GM18870 (cell line): ENCODE measurements around the gene TCF20.

Source experiments
- ATAC-seq: cut with Tn5 transposase; IDR thresholded peaks from one replicate; pipeline ENCODE4 v1.9.1; 2021; ENCODE audit warnings: moderate library complexity; ENCODE audit not compliant: unreplicated experiment

The TCF20 gene

DNA sequence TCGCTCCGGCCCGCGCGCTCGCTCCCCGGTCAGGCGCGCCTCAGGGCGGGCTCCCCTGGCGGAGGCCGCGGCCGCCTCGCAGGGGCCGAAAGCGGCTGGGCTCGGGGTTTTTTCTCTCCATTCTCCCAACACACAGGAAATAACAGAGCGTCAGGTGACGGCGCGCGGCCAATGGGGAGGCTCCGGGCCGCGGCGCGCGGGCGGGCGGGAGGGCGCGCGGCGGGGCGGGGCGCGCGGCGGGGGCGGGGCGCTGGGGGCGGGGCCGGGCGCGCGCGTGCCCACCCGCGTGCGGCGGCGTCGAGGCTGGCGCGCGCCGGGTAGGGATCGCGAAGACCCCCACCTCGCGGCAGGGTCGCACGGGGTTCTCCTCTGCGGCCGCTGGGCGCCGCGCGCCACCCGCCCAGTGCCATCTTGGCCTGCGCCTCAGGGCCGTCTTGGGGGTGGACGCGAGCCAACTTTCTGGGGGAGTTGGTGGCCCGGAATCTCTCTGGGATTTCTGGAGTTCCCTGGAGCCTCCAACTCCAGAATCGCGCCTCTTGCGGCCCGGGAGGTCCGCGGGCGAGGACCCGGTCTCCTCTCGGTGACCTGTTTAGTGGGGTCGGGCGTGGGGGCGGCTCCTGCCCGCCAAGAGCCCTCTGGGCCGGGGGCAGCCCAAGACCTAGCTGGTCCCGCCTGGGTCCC lies at the start of gene TCF20:
Gene TCF20 (minus strand): TSS at position 144 of the 681 bp plus-strand sequence. CDS start 55,348 bp downstream, outside the sequence.
- ATAC-seq: peak; percentile 53

DNA sequence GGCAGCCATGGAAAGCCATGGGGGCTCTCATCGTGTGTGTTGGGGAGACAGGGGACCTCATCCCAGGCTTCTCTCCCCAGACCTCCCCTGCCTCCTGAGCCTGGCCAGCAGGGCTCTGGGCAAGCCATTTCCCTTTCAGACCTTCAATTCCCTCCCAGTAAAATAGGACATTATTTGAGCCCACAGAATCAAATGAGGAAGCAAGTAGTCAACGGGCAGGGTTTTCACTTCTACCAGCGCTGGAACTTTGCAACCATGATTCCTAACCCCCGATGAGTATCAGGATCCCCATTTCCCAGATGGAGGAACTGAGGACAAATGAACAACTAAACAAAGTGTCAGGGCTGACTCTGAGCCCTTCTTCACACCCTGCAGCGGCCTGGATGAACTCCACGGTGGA lies 48.9 kb upstream of the TCF20 start:
- no peak for ATAC-seq

DNA sequence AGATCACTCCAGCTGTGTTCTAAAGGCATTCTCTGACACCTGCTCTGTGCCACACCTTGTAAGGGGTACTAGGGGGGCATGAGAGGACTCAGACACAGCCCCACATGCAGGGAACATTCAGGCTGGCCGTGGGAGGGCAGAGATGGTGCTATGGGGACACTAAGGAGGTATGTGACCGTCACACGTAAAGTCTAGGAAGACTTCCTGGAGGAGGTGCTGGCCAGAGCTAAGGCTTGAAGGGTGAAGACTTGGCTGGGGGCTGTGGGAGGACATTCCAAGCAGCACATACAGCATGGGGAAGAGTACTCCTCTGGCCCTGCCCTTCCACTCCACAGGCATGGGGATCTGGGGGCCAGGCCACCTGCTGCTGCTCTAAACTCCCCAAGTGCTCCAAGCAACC lies 48.5 kb upstream of the TCF20 start:
- ATAC-seq: no peak

DNA sequence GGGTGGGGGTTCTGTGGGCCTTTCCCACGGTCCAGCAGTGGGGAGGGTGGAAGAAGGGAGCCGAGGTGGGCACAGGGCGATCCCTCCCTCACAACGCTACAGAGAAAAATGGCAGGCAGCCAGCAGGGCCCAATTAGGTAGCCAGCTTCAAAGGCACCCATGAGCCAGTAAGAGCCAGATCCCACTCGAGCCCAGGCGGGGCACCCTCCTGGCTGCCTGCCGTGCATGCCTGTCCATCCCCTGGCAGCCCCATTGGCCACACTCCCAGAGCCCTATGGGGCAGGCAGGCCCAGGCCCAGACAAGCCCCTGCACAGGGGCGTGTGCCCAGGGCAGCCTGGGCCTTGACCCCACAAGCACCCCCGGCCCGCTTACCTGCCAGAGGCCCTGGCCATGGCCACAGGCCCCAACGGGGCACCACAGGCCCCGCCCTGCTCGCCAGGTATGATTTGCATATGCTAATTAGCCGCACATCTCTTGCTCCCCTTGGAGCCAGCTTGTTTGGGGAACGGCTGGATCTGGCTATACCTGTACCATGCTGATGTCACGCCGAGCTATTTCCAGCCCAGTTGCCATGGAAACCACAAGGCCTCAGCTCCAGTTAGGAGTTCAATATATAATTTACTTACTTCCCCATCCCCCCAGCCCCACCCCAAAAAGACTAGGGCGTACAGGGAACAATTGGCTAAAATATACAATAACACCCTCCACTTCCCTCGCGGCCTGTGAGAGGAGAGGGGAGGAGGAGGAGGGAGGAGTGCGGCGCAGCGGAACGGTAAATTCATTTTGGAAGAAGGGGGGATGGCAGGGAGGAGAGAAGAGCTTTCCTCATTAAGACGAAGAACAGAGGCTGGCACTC lies 47.5 kb upstream of the TCF20 start:
- ATAC-seq: no peak

DNA sequence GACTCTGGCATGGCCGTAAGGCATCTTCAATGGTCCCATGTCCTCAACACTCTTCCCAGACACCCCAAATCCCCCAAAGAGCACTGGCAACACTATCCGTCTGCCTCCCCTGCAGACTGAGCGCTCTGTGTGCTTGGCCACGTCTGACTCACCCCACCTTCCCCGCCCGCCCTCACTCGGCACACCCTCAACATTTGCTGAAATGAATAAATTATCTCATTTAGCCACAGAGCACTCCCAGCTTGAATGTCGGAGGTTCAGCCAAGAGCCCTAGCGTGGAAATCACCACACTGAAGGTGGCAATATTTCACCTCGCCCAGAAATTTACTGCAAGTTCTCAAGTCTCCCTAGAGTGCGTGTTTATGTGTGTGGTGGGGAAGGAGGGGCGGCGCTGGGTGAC lies 46.6 kb upstream of the TCF20 start:
- ATAC-seq: no peak

DNA sequence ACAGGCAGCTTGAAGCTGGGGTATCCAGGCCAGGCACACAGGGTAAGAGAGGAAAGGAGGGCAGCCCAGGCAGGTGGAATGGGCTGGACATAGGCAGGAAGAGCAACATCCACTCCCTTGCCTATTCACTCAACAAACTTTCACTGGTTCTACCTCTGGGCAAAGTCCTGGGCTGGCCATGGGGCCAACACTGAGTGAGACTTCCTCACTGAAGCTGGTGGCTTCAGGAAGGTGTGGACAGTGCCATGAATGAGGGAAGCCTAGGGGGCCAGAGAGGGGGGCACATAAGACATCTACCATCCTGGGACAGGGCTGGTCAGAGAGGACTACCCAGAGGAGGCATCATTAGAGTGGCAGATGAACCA lies 44.9 kb upstream of the TCF20 start:
- ATAC-seq: no peak

DNA sequence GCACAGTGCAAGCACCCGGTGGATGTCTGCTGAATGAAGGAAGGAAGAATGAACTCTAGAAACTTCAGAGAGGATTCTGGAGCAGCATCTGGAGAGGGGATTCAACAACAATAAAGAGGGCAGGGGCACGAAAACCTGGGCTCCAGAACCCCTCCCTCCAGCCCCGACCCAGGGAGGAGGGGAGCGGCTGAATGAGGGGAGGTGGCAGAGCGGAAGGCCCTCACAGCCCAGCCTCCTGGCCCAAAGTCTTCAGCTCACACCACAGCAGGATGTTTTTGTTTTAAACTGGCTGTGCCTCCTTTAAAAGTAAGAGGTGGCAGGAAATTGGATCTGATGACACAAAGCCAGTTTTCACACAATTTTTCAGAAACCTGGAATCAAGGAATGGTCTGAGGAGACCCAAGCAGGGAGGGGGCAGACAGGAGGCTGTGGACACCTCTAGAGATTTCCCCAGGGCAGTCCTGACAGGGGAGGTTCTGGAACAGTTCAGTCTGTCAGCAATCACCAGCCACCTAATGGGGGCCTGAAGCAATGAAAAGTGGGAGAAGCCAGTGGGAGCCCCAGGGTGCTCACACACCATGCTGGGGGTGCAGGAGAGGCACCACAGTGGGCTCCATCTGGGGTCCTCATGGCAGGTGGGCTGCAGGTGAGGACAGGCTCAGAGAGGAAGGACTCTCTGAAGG lies 44.4 kb upstream of the TCF20 start:
- ATAC-seq: no peak

DNA sequence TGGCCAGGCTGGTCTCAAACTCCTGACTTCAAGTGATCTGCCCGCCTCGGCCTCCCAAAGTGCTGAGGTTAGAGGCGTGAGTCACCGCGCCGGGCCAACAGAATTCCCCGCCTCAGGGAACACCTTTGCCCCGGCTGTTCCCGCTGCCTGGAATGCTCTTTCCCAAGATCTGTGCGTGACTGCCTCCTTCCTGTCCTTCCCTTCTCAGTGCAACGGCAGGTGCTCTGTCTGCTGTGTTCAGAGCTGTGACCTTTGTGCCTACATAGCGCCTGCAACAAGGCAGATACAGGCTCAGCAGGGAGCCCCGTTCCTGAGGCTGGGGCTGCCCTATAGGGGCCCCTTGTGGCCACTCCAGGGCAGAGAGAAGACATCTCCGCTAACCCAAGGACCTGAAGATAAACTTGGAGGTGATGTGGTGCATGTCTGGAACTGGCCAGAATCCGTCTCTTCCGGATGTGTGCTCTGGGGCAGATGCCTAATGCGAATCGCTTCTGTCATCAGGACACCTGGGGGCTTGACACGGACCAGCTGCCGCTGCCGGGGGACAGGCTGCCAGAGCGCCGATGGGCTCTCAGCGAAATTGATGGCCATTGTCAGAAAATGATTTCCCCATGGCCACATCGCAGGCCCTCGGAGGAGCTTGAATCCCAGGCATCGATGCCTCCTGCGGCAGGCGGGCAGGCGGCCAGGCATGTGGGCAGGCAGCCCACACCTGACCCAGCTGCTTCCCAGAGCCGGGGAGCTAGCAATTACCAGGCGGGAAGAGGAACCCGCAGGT lies 43.5 kb upstream of the TCF20 start:
- ATAC-seq: no peak

DNA sequence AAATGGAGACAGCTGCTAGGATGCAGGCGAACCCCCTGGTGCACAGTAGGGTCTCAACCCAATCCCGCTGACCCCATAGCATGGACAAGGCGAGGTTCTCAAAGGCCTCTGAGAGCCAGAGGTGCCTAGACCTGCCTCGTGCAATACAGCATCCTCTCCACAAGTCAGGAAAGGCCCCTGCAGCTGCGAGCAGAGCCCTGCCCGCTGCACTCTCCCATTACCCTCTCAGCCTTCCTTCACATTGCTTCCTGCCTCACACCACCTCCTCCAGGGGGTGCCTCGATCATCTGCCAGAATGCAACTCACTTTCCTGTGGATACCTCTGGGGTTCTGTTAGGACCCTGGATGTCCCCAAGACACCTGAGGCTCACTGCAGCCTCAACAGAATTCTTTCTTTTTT lies 42.8 kb upstream of the TCF20 start:
- ATAC-seq: no peak

DNA sequence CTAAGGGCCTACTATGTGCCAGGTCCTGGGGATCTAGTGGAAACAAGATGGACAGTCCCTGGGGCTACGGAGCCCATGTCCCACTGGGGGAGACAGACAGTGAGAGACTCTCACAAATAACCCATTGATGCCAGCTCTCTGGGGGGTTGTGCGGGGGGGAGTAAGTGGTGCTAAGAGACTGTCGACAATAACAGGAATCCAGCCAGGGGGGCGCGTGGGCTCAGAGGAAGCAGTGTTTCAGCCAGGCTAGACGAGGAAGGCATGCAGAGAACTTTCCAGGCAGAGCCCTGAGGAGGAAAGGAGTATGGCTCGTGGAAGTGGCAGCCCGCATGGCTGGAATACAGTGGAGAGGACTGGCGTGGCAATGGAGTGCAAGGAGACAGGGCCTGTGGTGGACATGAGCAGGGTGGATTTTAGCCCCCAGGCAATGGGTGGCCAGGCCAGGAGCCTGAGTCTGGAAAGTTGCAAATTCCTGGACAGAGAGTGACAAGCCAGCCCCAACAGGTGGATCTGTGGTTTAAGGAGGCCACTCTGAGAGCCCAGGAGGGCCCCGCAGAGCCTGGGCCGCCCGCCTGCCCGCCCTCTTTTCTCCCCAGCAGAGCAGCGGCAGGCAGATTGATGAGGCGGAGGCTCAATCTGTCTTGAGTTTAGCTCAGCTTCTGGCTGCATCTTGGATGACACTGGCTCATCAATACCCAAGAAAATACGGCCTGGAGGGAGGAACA lies 40.0 kb upstream of the TCF20 start:
- no peak for ATAC-seq

DNA sequence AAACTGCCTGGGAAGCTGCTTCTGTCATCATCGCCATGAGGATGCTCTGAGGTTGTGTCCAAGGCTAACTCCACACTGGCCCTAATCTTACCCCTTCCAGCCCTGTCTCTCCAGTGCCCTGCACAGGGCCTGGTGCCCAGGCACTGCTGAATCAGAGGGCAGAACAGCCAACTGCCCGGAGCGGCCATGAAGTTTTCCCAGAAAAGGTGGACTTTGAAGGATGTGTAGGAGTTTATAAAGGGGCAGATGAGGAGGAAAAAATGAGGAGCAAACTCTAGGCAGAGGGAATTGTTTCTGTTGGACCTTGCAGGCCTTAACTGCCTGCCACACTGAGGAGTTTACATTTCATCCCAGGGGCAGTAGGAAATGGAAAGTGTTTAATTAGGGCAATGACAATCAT lies 39.4 kb upstream of the TCF20 start:
- no peak for ATAC-seq

DNA sequence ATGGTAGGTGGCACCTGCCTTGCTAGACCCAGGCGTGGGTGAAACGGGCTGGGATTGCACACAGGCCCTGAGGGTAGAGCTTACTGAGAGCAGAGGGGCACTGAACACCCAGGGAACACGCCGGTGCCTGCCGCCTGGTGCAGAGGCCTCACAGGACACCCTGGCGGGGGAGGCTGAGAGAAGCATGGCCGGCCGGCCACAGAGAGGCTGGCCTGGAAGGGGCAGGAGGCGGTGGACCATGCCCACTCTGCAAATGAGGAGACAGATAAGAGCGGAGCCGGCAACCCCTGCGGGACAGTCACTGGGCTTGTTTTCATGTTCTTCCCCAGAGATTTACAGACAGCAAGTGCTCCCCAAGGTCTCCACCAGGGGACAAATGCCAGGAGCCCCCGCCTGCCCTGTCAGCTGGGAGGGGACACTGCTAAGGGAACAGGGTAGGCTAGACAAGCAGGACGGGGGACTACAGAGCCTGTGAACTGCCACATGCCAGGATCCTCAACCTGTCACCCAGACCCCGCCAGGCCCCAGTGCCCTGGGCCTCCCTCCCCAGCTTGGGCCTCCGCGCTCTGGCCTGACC lies 38.5 kb upstream of the TCF20 start:
- no peak for ATAC-seq

DNA sequence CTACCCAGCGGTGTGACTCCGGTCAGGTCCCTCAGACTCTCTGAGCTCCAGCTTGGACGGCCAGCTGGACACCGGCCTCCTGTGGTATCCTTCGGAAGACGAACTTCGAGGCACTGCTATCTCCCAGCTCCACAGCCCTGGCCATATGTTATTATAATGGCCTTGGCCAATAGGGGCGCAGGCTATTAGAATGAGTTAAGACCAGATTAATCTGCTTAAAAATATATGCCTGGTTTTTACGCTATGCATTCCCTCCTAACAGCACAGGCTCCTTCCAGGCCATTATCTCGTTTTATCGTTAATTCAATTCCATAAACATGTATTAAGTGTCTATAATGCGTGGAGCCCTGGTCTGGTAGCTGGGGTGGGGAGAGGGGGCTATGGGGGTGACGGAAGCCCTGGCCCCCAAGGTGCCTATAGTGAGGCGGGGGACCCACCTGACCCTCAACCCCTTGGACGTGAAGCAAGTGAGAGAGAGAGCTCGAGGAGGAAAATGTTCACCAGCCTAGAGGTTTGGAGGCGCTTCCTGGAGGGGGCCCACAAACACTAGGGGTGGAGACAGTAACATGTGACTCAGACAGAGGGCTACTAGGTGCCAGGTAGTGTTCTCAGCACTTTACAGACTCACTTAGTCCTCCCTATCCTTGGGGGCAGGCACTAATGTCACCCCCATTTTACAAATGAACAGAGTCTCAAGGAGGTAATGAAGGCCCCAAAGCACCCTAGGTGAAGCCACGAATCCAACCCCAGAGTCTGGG lies 37.5 kb upstream of the TCF20 start:
- no peak for ATAC-seq

DNA sequence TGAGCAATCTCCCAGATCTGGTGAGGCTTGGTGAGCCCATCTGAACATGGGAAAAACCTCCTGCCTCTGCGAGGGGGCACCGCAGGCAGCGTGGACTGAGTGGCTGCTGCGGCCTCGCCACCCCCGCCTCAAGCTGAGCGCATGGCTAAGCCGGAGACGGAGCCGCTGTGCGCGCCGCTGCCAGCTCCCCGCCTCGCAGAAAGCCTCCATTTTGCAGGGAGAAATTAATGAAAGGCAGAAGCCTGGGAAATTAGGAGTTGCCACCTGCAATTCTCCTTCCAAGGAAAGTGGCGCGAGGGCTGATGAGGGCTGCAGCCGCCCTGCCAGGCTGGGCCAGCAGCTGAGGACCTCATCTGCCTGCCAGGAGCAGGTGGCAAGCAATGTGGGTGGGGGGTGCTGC lies 35.6 kb upstream of the TCF20 start:
- no peak for ATAC-seq

DNA sequence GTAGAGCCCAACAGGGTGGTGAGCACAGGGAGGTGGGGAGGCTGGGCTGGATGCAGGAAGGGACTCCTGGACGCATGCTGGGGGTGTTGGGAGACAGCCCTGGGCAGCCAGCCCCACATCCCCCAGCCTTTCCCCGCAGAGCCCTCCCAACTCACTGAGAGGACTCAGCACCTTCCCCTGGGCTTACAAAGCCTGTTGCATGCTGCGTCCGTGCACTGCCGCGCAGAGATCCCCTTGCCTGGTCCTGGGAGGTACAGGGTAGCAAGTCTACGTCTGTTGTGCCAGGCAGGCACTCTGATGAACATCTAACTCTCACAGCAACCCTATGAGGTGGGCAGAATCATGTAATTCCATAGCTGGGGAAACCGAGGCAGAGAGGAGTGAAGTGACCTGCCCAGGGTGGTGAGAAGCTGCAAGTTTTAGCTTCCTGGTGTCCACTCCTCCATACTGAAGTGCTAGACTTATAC lies 33.9 kb upstream of the TCF20 start:
- no peak for ATAC-seq

DNA sequence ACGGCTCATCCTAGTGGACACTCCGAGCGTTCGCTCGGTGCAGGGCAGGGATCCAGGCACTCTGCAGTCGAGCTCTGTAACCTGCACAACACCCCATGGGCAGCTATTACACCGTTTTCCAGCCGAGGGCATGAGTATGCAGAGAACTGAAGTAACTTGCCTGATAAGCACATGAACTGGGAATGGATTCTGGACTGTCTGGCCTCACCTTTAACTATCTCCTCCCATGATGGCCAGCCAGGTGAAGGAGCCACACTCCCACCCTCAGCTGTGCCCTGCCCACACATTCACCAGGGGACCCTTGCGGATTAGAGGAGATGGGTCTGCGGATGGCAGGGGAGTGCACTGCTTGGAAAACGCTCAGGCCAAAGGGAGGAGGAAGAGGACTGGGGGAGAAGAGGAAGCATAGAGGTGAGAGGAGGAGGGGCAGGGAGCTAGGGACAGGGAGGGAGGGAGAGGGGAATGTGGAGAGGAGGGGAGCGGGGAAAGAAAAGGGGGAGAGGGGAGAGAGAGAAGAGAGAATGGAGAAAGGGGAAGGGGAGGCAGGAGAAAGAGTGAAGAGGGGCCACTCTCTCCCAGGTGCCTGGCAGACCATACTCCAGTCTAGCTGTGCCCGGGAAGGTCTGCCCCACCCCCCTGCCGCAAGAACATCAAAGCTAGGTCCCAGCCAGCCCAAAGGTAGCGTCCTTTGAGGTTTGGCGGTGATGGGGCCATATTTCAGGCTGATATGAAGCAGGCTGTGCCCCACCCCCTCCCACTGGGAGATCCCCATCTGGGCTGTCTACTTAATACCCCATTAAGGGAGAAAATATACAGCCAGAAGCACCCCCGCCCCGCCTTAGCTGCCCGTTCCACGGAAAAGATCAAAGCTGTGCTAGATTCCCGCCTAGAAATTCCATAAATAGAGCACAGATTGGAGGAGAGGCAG lies 33.2 kb upstream of the TCF20 start:
- no peak for ATAC-seq

DNA sequence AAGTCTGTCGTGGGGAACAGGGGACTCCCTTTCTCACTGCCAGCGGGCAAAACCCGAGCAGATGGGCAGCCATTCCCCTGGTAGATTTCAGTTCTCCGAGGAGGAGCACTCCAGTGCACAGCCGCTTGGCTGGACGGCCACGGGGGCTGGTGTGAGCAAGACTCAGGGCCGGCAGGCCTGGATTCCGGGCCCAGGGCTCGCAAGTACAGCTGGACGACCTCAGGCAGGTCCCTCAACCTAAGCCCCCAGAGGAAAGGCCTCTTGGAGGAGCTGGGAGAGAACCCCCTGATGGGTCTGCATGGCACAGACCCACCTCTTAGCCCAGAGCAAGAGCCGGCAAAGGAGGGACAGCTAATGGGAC lies 31.3 kb upstream of the TCF20 start:
- ATAC-seq: no peak

DNA sequence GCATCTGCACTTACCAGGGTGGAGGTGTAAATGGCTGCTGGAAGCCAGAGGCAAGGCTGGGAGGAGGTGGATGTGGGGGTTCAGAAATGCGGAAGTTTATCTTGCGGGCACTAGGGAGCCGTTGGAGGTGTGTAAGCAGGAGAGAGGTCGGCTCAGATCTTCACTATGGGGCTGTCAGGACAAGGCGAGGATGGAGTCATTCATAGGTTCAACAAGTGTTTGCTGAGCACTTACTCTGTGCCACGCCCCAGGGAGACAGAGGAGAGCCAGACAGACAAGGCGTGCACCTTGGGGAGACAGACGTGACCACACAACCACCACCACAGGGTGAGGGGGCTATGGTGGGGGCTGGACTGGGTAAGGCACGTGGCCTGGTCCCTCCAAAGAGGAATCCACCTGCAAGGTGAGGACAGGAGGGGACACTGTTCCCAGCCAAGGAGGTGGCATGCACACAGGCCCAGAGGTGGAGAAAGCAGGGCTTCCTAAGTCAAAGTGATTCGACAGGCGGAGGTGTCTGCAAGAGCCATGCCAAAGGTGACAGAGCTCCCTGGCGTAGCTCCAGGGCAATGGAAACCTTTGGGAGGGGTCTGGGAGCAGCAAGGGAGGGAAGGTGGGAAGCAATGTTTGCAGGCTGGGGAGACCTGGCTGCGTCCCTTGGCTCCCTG lies 30.8 kb upstream of the TCF20 start:
- no peak for ATAC-seq
